ENCODE data around the gene NXPH3.
"Not testable (repeated sequence)": the region's sequence is repeated elsewhere in the genome, so short reads cannot be mapped to it uniquely, and the experiment has no call there.

Gene NXPH3

DNA sequence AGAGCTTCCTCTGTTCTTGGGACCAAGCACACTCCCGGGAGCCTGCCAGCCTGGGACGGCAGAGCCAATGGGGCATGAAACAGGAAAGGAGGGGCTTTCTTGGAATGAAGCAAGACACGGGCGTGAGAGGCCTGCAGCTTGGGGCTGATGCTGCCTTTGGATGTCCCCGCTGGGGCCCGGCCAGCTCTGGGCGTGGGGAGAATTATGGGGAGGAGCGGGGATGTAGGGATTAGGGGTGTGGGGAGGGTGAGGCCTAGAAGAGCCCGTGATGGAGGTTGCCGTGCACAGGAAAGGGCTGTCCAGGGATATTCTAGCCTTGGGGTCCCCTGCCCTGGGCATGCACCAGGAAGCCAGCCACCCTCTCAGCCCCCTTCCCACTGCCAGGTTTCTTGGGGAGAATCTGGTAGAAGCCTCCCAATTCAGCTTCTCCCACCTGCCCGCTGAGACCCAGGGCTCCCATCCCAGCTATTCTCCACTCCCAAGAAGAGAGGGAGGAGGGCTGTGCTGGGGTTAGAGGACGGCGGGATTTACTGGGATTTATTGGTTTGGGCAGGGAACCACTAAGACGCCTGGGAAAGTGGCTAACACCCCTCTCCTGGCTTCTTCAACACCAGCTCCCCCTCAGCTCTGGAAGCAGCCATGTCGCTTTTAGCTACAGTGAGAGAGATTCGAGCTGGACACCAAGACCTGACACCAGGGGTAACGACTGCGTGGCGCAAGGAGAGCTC lies 20.0 kb upstream of the NXPH3 start:
- DNase-seq, result no peak

DNA sequence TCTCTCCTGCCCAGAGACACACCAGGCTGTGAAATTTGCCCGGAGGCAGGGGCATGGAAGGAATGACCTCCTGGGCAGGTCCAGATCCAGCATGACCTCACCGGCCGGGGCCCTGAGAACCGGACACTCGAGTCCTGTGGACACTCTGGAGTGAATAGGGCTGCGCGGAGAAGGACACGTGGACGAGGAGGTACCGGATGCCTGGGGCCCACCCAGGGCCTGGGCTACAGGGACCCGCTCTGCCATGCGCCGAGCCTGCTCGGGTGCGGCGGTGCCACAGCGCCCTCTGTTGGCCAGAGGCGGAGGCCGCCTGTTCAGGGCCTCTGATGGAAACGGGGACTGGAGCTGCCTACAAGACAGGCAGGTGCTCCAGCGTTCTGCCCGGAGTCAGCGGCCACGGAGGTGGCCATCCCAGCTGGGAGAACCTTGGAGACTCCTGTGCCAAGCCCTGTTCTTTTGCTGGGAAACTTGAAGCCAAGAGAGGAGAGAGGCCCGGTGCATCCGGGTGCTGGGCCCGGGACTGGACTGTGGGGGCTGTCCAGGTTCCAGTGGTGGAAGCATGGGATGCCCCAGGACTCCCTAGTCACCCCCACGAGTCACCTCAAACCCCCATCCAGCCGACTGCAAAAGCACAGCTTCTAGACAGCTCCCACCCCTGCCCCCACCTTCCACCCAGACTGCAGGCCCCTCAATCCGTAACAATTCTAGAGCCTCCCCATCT lies 19.3 kb upstream of the NXPH3 start:
- peak; percentile 71 for DNase-seq

DNA sequence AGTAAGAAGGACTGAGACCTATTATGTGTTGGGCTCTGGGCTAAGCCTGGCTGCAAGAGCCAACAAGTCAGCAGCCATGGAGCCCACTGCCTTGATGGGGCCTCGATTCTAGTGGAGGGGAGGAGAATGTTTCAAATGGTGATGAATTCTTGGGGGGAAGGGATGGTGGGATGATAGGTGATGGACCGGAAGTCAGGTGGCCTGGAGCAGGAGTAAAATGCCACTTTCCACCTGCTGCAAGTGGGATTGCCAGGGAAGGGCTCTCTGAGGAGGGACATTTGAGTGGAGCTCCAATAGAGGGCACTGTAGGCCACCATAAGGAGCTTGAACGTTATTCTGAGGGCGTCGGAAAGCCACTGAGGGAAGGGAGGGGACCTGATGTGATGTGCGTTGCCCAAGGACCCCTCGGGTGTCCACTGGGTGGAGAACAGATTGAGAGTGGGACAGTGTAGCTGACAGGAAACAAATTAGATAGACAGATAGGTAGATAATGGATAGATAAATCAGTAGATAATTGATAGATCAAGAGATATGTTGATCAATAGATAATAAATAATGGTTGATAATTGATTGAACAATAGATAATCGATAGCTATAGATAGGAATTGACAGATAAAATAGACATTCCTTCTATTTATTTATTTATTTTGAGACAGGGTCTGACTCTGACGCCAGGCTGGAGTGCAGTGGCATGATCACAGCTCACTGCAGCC lies 18.2 kb upstream of the NXPH3 start:
- no peak for DNase-seq

DNA sequence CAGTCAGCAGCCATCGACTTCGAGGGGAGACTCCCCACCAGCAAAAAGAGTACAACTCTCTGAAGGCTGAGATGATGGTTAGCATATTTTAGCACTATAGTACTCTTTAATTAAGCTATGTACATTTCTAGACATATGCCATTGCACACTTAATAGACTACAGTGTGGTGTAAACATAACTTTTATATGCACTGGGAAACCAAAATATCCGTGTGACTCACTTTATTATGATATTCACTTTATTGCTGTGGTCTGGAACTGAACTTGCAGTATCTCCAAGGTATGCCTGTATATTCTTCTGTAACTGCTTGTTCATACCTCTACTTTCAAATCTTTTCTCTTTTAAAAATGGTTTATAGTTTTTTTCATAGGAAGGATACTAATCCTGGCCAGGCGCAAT lies 11.0 kb upstream of the NXPH3 start:
- DNase-seq, result no peak

DNA sequence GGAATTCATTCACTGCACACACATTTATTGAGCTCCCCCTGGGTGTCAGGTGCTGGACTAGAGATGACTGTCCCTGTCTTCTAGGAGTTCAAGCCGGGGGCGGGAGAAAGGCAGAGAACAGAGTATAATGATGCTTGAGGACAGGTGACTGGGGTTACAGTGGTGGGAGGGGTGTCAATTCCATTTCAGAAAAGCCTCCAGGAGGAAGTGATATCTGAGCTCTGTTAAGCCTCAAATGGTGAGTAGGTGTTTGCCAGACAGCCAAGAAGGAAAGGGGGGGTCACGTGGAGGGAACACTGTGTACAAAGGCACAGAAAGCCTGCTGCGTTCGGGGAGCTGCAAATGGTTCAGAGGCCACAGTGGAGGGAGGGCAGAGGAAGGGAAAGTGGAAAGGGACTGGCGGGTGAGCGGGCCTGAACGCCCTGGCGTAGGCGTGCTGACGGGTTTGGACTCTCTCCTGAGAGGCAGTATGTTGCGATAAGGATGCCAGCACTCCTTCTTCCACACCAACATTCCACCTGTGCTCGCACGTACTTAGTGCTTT lies 9.7 kb upstream of the NXPH3 start:
- DNase-seq, result no peak

DNA sequence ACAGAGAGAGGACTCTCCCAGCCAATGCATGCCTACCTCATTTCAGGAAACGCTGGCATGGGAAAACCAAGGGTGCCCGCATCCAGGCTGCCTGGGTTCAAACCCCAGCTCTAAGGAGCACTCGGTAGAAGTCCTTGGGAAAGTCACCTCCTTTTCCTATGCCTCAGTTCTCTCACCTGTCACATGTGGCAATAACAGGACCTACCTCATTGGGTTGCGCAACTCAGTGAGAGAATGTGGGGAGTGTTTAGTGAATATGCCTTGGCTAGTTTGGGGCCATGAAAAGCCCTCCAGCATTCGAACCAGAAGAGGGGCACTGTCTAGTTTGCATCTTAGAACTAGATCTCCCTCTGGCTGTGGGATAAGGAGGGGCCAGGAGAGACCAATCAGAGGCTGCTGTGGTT lies 9.0 kb upstream of the NXPH3 start:
- no peak for DNase-seq

DNA sequence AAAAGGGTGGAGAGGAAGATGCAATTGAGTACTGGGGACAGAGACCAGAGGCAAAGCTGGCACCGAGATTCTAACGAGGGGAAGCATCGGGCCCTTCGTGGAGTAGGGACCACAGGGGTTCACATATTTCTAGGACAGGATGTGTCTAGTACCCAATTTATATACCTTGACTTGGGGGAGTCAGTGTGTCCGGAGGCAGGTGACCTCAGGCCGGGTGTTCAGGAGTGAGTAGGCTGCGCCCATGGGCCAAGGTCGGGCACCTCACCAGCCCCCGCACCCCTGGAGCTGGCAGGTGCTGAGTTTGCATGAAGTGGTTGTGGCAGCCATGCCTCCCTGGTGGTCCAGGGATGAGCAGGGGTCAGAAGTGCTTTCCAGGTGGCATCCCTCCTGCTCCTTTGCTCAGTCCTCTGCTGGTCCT lies 8.6 kb upstream of the NXPH3 start:
- no peak for DNase-seq

DNA sequence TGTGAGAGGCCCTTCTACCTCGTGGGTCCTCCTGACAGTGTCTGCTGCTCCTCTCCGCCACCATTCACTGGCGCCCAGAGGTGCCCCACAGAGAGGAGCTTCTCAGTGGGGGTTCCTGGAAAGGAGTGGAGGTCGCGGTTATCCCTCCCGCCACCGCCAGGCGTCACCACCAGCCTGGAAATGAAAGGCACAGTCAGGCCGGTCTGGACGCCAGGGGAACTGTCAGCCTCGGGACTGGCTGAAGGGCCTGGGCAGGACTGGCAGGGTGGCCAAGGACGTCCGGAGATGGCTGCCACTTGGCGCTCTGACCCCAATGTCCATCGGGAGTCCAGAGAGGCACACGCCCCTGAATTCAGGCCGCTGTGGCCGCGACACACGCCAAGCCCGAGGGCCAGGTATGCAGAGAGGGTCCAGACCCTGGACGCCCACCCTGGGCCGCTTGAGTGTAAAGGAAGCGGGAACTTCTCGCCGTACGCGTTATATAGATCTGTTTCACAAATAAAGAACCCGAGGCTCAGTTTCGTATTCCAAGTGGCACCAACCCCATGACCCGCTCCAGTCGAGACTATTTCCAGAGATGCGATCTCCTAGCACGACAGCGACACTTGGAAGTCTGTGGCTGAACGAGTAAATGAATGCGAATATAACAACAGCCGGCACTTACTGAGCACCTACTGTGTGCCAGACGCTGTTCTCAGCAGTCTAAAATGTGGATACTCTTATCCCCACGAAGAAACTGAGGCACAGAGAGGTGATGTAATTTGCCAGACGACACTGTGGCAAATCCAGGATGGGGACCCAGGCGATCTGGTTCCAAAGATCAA lies 7.6 kb upstream of the NXPH3 start:
- peak; percentile 84 for DNase-seq

DNA sequence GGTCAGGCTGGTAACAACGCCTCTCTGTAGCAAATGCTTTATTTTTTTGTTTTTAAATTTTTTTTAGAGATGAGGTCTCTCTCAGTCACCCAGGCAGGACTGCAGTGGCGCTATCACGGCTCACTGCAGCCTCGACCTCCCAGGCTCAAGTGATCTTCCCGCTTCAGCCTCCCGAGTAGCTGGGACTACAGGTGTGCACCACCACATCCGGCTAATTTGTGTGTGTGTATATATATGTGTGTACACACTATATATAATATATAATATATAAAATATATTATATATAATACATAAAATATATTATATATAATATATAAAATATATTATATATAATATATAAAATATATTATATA lies 7.0 kb upstream of the NXPH3 start:
- not testable (repeated sequence) for DNase-seq

DNA sequence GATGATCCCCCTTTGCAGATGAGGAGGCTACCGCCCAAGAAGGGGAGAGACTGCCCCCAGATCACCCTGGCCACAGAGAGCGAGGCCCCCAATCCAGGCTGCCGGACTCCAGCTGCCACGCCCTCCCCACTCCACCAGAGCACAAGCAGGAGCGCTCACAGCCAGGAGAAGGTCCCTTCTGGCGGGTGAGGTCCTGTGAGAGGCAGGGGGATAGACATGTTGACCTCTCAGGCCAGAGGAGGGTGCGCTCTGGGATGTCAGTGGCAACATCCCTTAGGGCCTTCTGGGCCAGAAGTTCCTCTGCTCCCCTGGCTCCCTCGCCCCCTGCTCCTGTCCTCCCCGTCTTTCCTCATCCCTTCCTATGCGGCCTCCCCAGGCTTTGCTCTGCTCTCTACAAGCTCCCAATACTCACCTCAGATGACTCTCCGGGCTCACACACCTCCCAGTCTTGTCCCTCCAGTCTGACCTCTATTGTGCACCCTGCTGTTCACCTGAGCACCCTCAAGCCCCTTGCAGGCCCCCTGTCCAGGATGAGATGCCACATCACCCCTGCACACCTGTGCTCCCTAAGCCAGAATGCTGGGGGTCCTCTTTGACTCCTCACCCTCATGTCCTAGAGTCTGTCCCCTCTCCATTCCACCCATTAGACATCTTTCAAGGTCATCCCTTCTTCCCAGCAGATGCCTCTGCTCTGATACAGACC lies 5.0 kb upstream of the NXPH3 start:
- no peak for DNase-seq

DNA sequence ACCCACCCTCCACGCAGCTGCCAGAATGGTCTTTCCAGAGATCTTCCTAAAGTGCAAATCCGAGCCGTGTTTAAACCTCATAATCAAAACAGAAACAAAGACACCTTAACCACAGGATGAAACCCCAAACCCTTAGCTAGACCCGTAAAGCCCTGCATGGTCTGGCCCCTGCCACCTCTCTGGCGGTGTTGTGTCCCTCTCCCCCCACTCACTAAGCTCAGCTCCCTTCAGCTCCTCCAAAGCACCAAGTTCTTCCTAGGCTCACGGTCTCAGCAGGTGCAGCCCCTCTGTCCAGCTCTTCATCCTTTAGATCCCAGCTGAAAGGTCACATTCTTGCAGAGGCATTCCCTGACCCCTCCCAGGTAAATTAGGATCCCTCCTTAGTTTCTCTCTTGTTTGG lies 4.4 kb upstream of the NXPH3 start:
- DNase-seq, result no peak

DNA sequence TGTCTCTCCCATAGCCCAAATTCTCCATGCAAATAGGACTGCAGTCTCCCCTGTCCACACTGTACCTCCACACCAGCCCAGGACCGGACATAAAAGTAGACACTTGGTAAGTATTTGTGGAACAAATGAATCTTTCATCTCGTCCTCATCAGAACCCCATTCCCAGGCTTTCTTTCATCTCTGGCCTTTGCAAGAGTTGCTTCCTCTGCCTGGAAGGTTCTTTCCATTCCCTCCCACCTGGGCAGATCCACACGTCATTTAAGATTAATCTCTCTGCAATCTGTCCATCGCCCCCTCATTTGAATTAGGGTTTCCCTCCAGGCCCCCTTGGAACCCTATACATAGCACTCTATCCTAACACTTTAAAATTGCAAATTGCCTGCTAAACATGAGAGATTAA lies 3.9 kb upstream of the NXPH3 start:
- DNase-seq, result no peak

DNA sequence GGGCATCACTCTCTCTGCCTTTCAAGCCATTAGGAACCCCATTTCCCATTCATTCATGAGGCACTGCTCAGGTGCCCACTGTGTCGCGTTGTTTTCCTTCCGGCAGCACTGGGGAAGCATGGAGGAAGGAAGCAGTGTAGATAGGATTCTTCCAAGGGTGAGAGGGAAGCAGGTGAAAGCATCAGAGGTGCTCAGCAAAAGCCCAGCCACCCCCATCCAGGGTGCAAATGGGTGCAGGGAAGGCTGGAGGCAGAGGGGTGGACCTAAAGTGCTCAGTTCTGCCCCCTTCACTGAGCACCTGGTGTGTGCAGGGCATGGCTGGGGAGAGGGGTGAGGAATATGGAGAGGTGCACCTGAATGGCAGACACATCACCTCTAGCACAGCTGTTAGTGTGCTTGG lies 3.4 kb upstream of the NXPH3 start:
- no peak for DNase-seq

DNA sequence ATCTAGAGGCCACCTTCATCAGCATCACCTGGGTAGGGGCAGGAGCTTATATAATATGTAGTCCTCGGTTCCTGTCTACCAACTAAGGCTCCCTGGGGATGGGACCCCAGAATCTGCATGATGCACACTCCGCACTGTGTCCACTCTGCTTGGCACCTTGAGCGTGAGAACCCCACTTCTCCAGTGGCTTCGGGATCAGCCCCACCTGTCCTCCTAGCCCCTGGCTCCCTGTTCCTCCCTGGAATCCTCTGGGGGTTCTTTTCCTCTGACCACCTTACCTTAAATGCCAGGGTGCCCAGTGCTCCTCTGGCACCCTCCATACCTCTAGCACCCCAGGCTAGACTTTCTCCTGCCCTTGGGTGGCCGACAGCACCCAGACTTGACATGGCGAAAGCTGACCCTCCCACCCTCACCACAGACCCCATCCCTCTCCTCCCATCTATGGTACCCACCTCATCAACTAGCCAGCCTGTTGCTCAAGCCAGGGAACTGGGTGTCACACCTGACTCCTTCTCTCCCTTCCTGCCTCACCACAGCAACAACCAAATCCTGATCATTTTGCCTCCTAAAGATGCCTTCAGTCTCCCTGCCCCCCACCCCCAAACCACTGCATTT lies 2.8 kb upstream of the NXPH3 start:
- no peak for DNase-seq

DNA sequence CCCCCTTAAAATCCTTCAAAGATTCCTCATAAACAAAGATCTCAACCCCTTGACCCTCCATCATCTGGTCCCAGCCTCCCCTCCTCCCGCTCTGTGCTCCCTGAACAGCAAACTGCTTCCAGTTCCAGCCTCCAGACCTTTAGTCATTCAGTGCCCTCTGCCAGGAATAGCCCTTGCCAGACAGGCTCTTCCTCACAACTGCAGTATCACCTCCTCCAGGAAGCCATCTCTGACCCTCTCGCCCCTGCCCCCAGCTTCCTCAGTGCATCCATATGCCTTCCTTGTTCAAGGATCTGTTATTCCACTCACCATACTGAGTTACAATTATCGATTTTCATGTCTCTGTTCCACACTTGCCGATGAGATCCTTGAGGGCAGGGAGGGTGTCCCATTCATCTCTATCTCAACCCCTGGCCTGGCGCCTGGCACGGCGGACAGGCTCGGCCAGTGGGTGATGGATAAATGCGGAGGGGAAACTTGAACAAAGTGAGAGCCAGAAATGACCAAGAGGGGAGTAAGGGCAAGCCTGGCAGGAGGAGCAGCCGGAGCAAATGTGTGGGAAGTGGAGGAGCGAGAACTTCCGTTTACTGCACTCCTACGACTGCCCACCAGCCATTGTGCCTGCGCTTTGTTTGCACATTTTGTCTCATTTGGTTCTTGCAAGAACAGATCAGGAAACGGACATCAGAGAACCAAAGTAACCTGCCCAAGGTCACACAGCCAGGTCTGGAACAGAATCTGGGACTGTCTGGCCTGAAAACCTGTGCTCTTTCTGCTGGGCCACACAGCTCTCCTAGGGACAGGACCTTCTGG lies 2.0 kb upstream of the NXPH3 start:
- no peak for DNase-seq

DNA sequence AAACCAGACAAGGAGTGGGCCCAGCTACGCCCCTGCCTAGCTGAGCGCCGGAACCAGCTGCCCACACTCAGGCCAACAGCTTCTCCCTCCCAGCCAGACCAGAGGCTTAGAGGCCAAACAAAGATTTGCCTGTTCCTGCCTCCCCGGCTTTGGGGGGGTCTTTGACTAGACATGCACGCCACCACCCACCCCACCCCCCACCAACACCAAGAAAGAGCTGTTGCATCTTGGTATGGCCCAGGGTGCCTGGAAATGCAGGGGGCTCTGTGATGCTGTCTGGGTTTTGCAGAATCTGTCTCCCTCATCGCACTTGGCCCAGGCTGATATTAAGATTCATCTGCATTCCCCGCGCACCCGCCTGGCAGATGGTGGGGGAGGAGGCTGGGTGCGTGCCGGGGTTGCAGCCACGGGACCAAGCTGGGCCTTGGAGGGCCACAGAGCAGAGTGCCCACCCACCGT lies 1.3 kb upstream of the NXPH3 start:
- no peak for DNase-seq

DNA sequence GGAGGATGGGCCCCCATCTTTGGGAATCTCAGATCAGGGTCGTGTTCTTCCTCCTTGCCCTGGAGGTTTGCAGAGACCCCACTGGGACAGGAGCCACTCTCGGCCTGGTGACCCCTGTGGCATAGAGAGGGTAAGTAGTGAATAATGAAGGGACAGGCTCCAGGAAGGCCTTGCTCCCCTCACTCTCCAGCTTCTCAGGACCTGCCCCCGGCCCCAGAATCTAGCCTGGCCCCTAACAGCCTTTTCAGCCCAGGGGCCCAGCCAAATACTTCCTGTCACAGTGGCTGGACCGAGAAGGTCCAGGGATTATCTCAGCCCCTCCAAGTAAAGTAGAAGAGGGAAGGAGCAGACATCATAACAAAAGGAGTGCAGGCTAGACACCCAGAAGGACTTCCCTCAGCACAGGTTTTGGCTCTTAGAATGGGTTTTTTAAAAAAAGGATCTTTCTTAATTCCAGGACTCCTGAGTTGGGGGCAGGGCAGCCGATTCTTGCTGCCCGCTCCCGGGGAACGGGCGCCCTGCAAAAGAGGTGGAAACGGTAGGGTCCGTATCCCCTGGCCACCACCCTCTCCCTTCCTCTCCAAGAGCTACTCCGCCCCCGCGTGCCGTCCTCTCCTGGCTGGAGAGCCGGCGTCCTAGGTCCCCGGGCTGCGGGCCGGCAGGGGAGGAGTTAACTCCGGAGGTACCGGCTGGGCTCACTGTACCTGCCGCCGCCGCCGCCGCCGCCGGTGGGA lies 559 bp upstream of the NXPH3 start:
- DNase-seq, result no peak

DNA sequence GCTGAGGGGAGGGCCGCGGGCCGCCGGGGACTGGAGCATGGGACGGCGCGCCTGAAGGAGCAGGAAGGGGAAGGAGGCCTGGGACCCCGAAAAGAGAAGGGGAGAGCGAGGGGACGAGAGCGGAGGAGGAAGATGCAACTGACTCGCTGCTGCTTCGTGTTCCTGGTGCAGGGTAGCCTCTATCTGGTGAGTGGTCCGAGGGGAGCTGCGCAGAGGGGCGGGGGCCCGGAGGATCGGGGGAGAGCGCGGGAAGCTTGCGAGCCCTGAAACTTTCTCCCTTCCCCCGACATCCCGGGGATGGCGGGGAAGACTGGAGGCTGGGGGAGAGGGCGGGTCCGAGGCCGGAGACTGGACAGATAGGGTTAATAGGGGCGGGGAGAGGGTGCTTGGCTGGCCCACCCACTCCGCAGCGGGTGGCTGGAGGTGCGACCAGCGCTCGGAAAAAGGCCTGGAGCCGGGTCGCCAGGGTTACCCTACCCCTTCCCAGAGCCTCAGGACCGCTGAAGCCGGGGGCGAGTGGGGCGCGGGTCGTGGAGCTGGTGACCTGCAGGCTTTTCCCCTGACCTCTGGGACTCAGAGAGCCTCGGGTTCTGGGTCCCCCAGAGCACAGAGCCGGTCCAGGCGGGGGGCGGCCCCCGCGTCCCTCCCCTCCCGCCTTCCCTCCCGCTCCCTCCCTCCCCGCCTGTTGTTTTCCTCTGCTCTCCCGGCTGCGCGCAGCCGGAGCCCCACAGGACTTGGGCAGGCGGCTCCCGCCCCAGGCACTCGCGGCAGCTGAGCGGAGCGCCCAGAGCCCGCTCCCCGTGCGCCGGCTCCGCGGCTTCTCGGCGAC lies 631 bp downstream of the NXPH3 start:
- DNase-seq, result no peak

Data from activated T-cell treated with anti-CD3 and anti-CD28 coated beads for 4 hours (primary cell).